GM19455 (cell line): ENCODE data around the gene RBM38.

Experiments
- ATAC-seq: cut with Tn5 transposase; IDR thresholded peaks from one replicate; pipeline ENCODE4 v1.9.1; 2021; ENCODE audit not compliant: unreplicated experiment

Gene RBM38

DNA sequence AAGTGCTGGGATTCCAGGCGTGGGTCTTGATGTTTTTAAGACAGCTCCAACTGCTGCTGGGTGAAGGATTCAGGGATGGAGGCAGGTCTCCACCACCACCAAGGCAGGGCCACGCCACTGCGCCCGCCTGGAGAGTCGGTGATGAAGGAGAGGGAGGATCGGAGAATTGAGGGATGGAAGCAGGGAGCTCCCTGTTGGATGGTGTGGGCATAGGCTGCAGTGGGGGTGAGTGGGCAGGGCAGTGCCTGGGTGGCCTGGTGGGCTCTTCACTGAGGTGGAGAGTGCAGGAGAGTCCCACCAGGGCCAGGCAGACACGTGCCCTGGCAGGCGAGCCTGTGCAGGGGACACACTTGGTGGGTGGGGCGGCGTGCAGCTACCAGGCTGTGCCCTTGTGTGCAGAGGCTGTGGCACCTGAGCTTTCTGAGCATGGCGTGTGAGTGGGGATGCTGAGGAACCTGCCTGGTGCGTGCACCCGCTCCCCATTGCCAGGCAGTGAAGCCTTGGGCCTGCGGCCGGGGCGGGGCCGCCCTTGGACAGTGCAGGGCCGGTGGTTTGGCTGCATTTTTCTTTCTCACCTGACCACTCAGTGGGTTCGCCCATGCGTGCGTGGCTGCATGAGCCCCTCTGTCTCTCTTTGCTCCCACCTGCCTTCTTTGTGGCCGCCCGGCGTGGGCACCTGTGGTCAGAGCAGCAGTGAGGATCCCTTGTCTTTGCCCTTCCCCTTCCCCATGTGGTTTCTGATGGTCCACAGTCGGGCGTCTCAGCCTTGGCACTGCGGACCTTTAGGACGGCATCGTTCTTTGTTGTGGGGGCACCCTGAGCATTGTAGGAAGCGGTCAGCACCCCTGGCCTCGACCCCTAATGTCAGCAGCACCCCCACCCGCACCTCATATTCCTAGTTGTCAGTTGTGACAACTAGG lies 11.3 kb downstream of the RBM38 start:
- ATAC-seq: no peak

DNA sequence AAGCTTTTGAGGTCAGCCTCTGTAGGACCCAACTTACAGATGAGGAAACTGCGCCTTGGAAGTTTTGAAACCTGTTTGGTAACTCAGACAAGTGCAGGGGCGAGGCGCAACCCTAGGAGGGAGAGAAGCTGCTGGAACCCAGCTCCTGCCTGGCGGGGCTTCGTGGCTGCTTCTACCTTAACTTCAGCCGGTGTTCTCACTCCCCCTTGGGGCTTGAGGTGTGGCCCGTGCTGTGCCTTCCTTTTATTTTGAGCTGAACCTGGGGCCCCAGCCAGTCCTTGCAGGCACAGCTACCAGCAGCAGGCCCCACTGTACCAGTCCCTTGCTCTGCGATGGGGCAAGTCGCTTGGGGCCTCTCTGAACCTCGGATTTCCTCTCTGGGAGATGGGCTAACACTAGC lies 12.0 kb downstream of the RBM38 start:
- no peak for ATAC-seq

DNA sequence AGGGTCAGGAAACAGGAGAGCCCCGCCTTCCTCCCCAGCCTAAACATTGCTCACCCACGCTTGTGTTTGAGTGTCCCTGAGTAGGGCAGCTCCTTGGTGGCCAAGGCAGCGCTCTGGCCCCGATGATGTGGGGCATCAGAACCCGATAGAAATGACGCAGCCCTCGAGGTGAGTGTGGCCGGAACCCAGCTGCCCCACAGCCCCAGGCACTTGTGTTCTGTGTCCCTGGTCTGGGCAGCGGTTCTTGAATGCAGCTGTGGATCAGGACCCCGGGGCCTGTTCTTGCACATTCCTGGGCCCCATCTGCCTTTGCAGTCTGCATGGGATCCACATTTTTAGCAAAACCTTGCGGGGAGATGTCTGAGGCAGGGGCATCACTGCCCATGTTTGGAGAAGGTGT lies 12.8 kb downstream of the RBM38 start:
- no peak for ATAC-seq

DNA sequence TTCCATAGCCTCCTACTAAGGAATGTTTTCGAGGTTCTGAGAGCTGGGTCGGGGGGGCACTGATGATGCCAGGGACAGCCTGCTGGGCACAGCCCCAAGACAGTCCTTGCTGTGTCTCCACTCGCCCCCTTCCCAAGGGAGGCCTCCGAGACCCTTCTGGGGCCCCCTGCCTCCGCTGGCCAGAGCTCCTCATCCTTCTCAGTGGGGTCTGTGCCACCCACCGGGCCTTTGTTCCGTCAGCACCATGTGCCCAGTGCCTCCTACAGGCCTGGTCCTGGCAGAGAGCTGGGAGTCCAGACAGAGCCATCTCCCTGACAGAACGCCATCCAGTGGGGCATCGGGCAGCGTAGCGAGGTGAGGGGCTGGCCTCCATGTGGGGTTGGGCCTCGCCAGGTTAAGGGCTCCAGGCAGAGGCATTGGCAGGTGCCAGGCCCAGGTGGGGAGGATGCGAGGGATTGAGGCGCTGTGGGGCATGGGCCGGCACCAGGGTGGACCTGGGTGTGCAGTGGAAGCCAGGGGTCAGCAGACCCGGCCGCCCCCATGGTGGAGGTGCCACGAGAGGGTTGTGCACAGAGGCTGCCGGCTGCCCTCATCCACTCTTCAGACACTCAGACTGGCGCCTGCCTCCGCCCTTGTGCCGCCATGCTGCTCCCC lies 13.3 kb downstream of the RBM38 start:
- ATAC-seq: no peak

DNA sequence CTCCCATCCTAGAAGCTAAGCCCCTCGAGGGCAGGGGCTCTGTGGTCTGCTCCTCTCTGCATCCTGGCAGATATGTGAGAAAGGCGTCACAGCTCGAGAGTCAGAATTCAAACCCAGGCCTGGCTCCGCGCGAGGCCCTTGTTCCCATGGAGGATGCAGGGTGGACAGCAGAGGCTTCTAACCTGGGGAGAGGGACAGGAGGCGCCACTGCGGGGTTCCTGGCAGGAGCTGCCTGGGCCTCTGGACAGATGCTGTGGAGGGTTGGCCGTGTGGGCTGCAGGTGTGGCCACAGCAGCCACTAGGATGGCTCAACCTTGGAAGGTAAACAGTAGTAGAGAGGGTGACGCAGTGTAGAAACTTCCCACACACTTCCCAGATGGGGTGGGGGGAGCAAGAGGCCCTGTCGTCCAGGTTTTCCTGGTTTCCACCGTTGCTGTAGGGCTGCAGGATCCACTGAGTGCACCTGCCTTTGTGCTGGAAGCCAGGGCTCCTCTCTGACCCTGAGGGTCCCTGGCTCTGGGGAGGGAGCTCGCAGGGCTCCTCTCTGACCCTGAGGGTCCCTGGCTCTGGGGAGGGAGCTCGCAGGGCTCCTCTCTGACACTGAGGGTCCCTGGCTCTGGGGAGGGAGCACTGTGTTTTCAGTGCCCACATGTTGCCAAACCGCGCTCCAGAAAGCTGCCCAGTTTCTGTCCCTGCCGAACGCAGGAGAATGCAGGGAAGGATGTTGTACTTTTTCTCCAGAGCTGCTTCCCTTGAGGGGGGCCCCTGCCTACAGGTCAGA lies 14.2 kb downstream of the RBM38 start:
- ATAC-seq: no peak

DNA sequence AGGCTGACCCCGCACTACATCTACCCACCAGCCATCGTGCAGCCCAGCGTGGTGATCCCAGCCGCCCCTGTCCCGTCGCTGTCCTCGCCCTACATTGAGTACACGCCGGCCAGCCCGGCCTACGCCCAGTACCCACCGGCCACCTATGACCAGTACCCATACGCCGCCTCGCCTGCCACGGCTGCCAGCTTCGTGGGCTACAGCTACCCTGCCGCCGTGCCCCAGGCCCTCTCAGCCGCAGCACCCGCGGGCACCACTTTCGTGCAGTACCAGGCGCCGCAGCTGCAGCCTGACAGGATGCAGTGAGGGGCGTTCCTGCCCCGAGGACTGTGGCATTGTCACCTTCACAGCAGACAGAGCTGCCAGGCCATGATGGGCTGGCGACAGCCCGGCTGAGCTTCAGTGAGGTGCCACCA lies 16.4 kb downstream of the RBM38 start:
- no peak for ATAC-seq

DNA sequence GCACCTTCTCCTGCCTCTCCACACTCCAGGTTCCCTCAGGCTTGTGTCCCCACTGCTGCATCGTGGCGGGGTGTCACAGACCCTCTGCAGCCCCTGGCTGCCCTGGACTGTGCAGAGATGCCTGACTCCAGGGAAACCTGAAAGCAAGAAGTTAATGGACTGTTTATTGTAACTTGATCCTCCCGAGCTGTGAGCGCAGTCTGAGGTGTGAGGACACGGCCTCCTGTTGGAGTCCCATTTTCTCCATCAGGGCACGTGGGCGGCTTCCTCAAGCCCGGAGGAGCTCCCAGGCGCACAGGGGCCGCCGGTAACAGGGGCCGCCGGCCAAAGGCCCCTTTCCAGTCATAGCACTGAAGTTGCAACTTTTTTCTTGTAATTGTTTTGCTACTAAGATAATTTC lies 16.9 kb downstream of the RBM38 start:
- ATAC-seq: no peak

DNA sequence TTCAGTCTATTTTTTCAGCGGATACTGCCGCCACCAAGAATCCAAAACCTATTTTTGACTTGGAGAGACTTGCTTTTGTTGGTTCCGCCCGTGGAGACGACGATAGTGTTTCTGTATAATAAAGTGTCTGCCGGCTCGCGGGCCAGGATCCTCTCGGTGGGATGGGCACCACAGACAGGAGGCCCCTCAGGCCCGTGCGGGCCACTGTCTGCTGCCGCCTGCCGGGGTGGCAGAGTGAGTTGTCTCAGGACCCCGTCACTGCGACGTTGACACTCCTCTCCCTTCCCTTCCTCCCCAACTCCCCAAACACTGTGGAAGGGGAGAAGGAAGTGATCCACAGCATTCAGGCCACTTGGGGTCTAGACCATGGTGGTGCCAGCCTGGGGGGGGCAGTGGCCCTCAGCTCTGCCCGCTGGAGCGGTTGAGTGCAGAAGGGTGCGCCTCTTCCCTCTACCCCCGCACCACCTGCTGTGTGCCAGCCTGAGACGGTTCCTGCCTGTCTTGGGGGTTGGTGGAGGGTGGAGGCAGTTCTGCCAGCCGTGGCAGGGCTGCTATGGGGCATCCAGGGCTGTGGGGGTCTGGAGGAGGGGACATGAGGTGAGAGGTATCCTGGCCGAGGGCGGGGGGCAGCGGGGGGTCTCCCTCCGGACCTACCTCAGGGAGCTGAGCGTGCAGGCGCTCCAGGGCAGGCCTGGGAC lies 17.5 kb downstream of the RBM38 start:
- ATAC-seq: no peak

DNA sequence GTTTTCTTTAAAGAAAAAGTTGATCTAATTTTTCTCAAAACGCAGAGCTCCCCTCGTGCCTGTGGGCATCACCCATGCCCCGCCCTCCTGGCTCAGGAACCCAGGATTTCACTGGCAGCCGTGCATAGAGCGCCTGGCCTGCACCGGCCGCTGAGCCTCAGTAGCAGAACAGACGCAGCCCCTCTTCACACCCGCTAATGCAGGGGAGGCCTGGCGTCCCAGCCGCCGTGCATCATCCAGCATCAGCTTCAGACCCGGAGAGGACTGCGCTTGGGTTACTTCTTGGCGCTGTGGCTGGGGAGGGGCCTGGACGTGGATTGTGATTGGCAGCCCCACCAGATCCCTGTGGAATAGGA lies 18.1 kb downstream of the RBM38 start:
- ATAC-seq: no peak

DNA sequence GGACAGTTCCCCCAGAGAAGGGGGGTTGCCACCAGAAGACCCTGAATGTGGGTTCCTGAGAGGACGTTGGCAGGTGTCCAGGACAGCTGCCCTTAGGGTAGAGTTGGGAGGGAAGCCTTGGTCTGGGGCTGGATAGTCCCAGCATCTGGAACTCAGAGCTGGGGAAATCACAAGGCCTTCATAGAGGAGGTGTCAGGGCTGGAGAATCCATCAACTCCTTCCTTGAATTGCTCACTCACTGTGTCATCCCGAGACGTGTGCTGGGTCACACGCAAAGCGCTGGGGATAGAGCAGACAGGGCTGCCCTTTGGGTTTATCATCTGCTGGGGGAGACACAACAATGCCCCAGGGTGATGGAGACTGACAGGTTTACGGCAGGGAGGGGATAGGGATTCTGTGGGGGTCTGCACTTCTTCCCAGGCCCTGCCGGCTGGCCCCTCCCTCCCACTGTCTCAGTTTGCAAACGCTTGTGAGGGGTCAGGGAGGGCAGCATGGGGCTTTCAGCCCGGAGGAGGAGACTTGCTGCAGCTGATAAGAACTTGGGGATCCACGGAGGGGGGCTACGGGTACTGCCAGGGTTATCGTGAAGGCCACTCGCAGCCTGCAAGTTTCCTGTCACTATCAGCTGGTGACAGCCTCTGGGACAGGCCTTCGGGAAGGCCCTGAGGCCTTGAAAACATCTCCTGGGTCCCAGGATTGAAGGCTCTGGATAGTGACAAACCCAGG lies 18.6 kb downstream of the RBM38 start:
- no peak for ATAC-seq

DNA sequence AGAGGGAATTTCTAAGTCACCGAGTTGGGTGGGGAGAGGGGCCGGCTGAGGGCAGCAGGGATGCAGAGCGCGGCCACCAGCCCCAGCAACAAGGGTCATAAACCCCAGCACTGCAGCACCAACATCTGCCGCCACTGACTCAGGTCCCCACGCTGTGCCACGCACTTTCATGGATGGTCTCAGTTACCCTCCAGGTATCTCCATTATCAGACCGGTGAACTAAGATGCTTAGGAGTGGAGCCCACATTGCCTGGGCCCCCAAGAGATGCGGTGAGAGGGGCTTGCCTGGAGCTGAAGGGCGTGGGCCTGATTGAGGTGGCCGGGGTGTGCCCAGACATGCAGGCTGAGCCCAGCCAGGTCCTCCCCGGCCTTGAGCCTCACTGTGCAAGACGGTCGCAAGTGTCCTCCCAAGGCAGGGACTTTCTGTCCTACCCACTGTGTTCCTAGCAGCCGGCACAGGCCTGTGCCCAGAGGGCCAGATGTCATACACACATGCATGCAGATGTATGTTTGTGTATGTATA lies 19.3 kb downstream of the RBM38 start:
- no peak for ATAC-seq

DNA sequence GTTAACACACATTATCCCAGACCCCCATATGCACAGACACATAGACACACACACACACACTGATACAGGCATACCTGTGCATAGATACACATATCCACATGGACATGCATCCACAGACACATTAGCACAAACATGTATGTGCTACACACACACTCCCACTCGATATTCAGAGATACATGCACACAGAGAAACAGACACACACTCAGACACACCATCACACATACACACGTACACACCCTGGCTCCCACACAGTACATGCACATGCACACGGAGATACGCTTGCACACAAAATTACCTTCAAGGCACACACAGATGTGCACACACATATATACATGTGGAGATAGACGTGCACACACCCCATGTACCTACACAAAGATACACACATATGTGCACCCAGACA lies 19.7 kb downstream of the RBM38 start:
- ATAC-seq: no peak

DNA sequence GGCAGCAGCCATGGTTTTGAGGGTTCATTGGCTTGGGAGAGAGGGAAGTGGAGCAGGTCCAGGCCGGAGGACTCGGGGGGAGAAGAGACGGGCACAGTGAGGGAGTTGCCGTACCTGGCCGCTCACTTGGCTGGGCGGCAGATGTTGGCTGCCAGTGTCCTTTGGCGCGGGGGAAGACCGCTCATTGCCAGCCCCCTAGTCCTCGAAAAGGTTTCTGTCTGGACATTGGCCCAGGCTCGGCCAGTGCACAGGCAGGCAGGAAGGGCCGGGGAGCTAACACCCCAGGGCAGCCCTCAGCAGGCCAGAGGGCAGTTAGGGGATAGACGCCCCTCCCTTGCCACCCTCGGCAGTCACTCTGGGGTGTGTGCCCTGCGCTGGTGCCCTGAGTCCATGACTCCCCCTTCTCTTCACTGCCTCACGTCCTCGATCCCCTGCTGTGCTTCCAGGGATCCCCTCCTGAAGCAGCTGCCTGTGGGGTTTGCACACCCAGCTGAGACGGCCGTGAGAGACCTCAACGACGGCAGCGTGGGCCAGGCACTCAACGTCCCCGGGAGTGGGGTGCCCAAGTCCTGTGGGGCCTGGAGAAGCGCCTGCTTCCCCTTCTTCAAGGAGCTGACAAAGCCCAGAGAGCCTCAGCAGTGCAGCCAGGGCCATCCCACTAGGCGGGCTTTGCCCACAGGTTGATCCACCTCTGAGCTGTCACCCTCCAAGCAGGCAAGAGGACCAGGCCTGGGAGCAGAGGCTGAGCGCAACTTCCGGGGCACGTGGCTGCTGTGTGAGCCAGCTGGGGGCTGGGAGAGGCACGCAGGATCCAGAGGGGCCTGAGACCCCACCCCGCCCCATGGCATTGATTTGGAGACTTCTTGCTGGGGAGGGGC lies 20.4 kb downstream of the RBM38 start:
- no peak for ATAC-seq

DNA sequence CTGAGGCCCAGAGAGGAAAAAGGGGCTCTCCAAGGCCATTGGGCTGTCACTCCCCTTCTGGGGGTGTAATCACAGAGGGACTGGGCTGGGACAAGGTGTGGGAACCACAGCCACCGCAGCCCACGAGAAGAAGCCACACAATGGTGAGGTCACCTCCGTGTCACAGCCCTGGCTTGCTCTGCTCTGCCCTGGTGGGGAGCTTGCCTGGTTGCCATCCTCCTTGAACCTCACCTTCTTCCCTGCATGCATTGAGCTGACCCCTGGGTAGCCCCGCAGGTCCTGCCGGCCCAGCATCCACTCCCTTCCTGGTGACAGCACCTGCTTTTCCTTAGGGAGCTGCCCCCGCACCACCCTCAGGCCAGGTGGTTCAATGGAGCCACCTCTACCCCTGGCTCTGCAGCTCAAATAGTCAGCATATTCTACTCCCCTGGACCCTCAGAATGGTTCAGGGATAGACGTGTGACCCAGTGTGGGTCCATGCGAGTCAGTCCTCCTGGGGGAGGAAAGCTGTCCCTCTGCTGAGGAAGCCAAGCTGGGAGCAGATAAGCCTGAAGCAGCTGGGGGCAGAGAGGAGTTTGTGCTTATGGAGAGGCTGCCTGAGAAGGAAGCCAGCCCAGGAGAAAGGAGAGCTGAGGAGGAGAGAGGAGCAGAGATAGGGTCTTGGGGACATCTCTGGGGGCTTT lies 21.3 kb downstream of the RBM38 start:
- no peak for ATAC-seq

DNA sequence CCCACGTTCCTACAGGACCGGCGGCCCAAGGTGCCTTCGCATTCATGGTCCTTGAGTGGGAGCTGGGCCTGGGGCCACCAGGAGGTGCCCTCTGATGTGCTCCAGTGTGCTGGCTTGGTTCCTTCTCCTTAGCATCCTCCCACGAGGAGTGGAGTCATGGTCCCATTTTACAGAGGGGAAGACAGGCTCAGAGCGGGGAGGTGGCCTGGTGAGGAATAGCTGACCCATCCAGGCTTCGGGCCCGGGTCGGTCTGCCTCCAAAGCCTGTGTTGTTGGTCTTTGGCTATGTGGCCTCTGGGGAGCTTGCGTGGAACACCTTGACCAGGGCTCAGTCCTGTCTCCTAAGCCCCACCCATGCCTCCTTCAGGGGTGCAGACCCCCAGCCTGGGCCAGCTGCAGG lies 22.8 kb downstream of the RBM38 start:
- no peak for ATAC-seq

DNA sequence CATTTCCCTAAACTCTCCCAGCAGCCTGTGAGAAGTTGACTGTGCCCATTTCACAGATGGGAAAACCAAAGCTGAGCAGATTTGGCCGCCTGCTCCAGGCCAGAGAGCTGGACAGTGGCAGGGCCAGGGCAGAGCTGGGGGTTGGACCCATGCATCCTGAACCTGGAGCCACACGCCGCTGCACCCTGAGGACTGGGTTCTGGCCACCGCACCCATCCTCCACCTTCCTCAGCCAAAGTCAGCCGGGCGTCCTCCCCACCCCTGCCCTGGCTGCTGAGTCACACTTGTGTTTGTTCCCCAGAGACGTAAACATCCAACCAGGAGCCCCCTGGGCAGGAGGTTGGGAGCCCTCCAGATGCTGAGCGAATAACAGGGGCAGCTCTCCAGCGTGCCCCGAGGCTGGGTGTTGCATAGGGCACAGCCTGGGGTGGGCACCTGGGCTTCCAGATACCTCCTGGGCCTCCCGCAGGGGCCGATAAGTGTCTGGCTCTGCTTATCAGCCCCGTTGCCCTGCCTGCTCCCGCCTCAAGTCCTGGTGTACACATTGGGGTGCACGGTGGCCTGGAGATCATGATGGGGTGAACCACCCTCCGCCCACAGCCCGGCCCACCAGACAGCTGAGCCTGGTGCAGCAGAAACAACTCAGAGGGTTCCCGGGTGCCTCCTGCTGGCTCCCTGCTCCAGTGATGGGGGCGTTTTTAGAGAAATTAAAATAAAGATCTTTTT lies 23.8 kb downstream of the RBM38 start:
- no peak for ATAC-seq

DNA sequence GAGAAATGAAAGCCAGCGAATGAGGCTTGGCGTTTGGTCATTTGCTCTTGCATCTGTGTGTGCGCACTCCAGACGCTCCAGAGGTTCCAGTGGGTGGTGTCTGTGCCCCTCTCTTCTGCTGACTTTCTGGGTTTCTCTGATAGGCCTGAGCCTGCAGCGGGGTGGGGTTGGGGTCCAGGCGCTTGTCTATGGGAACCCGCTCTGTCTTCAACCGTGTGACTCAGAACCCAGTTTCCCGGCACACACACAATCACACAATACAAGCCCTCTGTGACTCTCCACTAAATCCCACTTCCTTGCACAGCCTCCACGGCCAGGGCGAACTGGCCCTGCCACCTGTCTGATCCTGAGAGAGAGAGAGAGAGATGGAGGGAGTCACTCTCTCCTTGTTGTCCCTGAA lies 24.6 kb downstream of the RBM38 start:
- no peak for ATAC-seq
